MCF 10A (cell line): Measurements from ENCODE around the gene APEX1. TPM values are rescaled to one million over a fixed set of nuclear protein-coding genes. Genes with fewer than 3 reads are reported as not detected.

Source experiments
- BruUV-seq: library from RNA; stranded (reverse); fragments of 400-500 nt; replicated peaks from 2 replicates; lab custom pipeline; 2021; lab: Mats Ljungman, UMichigan
- CTCF ChIA-PET: fragments of 300-600 bp; sonication (Branson Sonifier 250); formaldehyde crosslinking; extraction: SDS; loops from one replicate; lab custom pipeline; 2021; ENCODE audit warnings: antibody characterized with exemption, inconsistent platforms; lab: Yijun Ruan, JAX
- POLR2A ChIA-PET: fragments of 300-600, 350-650 bp; sonication (Branson Sonifier 250); formaldehyde crosslinking; extraction: SDS; loops from one replicate; lab custom pipeline; 2020; ENCODE audit warnings: antibody characterized with exemption, inconsistent platforms; lab: Yijun Ruan, JAX
- DNase-seq: peaks from one replicate; pipeline ENCODE4 v3.0.0-alpha.2; 2018; ENCODE audit not compliant: unreplicated experiment
- H3K27ac Mint-ChIP-seq: one replicate; pipeline ENCODE4 v1.8.0; 2022; ENCODE audit warnings: mild to moderate bottlenecking, low read depth, mixed read lengths; ENCODE audit not compliant: unreplicated experiment
- H3K27me3 Mint-ChIP-seq: one replicate; pipeline ENCODE4 v1.8.0; 2022; ENCODE audit warnings: mixed read lengths; ENCODE audit not compliant: insufficient read depth, unreplicated experiment
- H3K36me3 Mint-ChIP-seq: one replicate; pipeline ENCODE4 v1.8.0; 2022; ENCODE audit warnings: mild to moderate bottlenecking, moderate library complexity, mixed read lengths; ENCODE audit not compliant: insufficient read depth, unreplicated experiment
- H3K4me1 Mint-ChIP-seq: one replicate; pipeline ENCODE4 v1.8.0; 2022; ENCODE audit warnings: mixed read lengths; ENCODE audit not compliant: insufficient read depth, unreplicated experiment
- H3K4me3 Mint-ChIP-seq: one replicate; pipeline ENCODE4 v1.8.0; 2022; ENCODE audit warnings: mild to moderate bottlenecking, moderate library complexity, mixed read lengths; ENCODE audit not compliant: unreplicated experiment
- H3K9me3 Mint-ChIP-seq: one replicate; pipeline ENCODE4 v1.8.0; 2022; ENCODE audit warnings: mixed read lengths; ENCODE audit not compliant: unreplicated experiment
- CTCF ChIP-seq: fragments of 200-600 bp; IDR thresholded peaks from one replicate; pipeline ENCODE4 v1.8.0; 2022; ENCODE audit warnings: antibody characterized with exemption, mild to moderate bottlenecking; ENCODE audit not compliant: unreplicated experiment
- intact Hi-C: fragments of 100-400 bp; cut with micrococcal nuclease; formaldehyde crosslinking; loops from 2 replicates; pipeline ENCODE4 v1.14.1; 2022
- total RNA-seq: library from RNA; stranded (reverse); gene quantifications from 2 replicates; pipeline ENCODE4 v1.2.3, GENCODE V29; 2022

Gene APEX1
- total RNA-seq, 1 experiment from 2014 or later: 168 TPM

GRCh38 chr14:20478894-20479293, 23.9 kb downstream of the APEX1 start:
- Mint-ChIP-seq H3K36me3 (peaks cover 47% of the 10 kb centered on the region), H3K27me3 (no peaks in the 10 kb centered on the region), H3K27ac (no peak overlapping the region), H3K9me3 (no peaks in the 10 kb centered on the region), H3K4me1 (no peaks in the 10 kb centered on the region), H3K4me3 (no peak overlapping the region)
- intact Hi-C loops: no loop called here
- BruUV-seq: no TSS peak
- ChIA-PET POLR2A (interaction anchor here (0.5 to 1.3 kb wide), 2 partner anchors 23 to 993 kb away, joined by 3 to 4 read pairs; partner anchors contain the start of gene APEX1), CTCF (interaction anchor here (0.7 to 1.1 kb wide), 4 partner anchors 9 to 130 kb away, joined by 3 to 6 read pairs (median 4); partner anchors contain the start of gene PNP)
- no peak for DNase-seq
- TF ChIP-seq CTCF: no peak

GRCh38 chr14:20482382-20482781, 27.4 kb downstream of the APEX1 start:
- H3K4me1 Mint-ChIP-seq: peaks cover 5% of the 10 kb centered on the region
- peaks cover 12% of the 10 kb centered on the region for H3K36me3 Mint-ChIP-seq
- no peak for TF ChIP-seq CTCF
- no peak overlapping the region for H3K4me3 Mint-ChIP-seq
- POLR2A ChIA-PET: interaction anchor here (1.0 to 2.0 kb wide), 3 partner anchors 13 to 27 kb away, joined by 3 to 4 read pairs (median 4); partner anchors contain the start of genes APEX1, OSGEP, PIP4P1 and PNP
- CTCF ChIA-PET: interaction anchor here (1.1 to 1.2 kb wide), 2 partner anchors 47 to 126 kb away, joined by 3 to 5 read pairs; no protein-coding TSS in a partner anchor
- DNase-seq: no peak
- no peak overlapping the region for H3K27ac Mint-ChIP-seq
- no peaks in the 10 kb centered on the region for H3K9me3 Mint-ChIP-seq
- no peaks in the 10 kb centered on the region for H3K27me3 Mint-ChIP-seq
- intact Hi-C loops: no loop called here
- no TSS peak for BruUV-seq

- intact Hi-C loops: no loop called here
- no peak for TF ChIP-seq CTCF
- Mint-ChIP-seq H3K4me1 (peaks cover 25% of the 10 kb centered on the region), H3K27ac (no peak overlapping the region), H3K4me3 (no peak overlapping the region), H3K9me3 (no peaks in the 10 kb centered on the region), H3K36me3 (no peaks in the 10 kb centered on the region), H3K27me3 (no peaks in the 10 kb centered on the region)
- POLR2A ChIA-PET: interaction anchor here (0.6 kb wide), 1 partner anchor 783 kb away, joined by 4 read pairs; no protein-coding TSS in a partner anchor
- BruUV-seq: no TSS peak
- CTCF ChIA-PET: interaction anchor here (0.6 to 1.2 kb wide), 3 partner anchors 9 to 160 kb away, joined by 3 to 4 read pairs (median 3); no protein-coding TSS in a partner anchor
- DNase-seq: no peak
These were observed 30.9 kb downstream of the APEX1 start for GRCh38 chr14:20485900-20486299.

GRCh38 chr14:20486684-20487395, 31.8 kb downstream of the APEX1 start:
- DNase-seq: no peak
- ChIA-PET POLR2A (interaction anchor here (0.7 to 4.4 kb wide), 2 partner anchors 12 to 17 kb away, joined by 3 to 30 read pairs; partner anchors contain the start of gene PNP), CTCF (interaction anchor here (0.5 to 1.8 kb wide), 11 partner anchors 10 to 369 kb away, joined by 3 to 15 read pairs (median 3); no protein-coding TSS in a partner anchor)
- BruUV-seq: no TSS peak
- intact Hi-C loops: no loop called here
- no peaks in the 10 kb centered on the region for H3K36me3 Mint-ChIP-seq
- no peak for TF ChIP-seq CTCF
- no peaks in the 10 kb centered on the region for H3K9me3 Mint-ChIP-seq
- H3K4me1 Mint-ChIP-seq: peaks cover 26% of the 10 kb centered on the region
- H3K27me3 Mint-ChIP-seq: no peaks in the 10 kb centered on the region
- no peak overlapping the region for H3K4me3 Mint-ChIP-seq
- no peak overlapping the region for H3K27ac Mint-ChIP-seq
